HepG2 (cell line): ENCODE results near the gene CPT1B. TPM values are rescaled to one million over a fixed set of nuclear protein-coding genes. Genes with fewer than 3 reads are reported as not detected.

Source experiments
- CCAR2 ChIP-seq: fragments of 200-400 bp; formaldehyde crosslinking; optimal IDR thresholded peaks from 2 replicates; pipeline ENCODE3; 2018; ENCODE audit warnings: low read depth, mild to moderate bottlenecking, low read length, moderate library complexity
- GABPB1 ChIP-seq: IDR thresholded peaks from 2 replicates; pipeline ENCODE4 v1.6.1; 2016; ENCODE audit warnings: mild to moderate bottlenecking, missing genetic modification reagents, moderate library complexity, missing compliant biosample characterization
- IRF2 ChIP-seq: IDR thresholded peaks from 2 replicates; pipeline ENCODE4 v1.6.1; 2018; ENCODE audit warnings: missing genetic modification reagents, missing compliant biosample characterization
- KLF6 ChIP-seq: IDR thresholded peaks from 2 replicates; pipeline ENCODE4 v1.8.0; 2016; ENCODE audit warnings: missing biosample characterization, missing genetic modification reagents
- SCMH1 ChIP-seq: sonication (generic); formaldehyde crosslinking; IDR thresholded peaks from 2 replicates; pipeline ENCODE4 v1.9.0; 2021; ENCODE audit warnings: missing genetic modification reagents, mild to moderate bottlenecking, borderline replicate concordance
- ZNF329 ChIP-seq: sonication (generic); formaldehyde crosslinking; IDR thresholded peaks from 2 replicates; pipeline ENCODE4 v1.9.0; 2021; ENCODE audit warnings: low read depth, mild to moderate bottlenecking, missing genetic modification reagents
- ZNF468 ChIP-seq: sonication (generic); formaldehyde crosslinking; IDR thresholded peaks from 2 replicates; pipeline ENCODE4 v1.8.0; 2022; ENCODE audit warnings: mild to moderate bottlenecking, moderate library complexity, missing genetic modification reagents
- ZNF556 ChIP-seq: sonication (generic); formaldehyde crosslinking; IDR thresholded peaks from 2 replicates; pipeline ENCODE4 v1.4.0; 2020; ENCODE audit warnings: mild to moderate bottlenecking, missing genetic modification reagents, borderline replicate concordance
- ZNF768 ChIP-seq: sonication (generic); formaldehyde crosslinking; IDR thresholded peaks from 2 replicates; pipeline ENCODE4 v1.4.0; 2020; ENCODE audit warnings: missing genetic modification reagents
- ZSCAN25 ChIP-seq: sonication (generic); formaldehyde crosslinking; IDR thresholded peaks from 2 replicates; pipeline ENCODE4 v1.8.0; 2022; ENCODE audit warnings: mild to moderate bottlenecking, missing genetic modification reagents
- polyA plus RNA-seq, 8 experiments: library from polyadenylated mRNA; depleted of rRNA in 3 of 8; stranded (reverse) in 7 of 8; unstranded in 1 of 8; fragments of >200 nt; fragmentation: Illumina TruSeq in 4 of 8; extraction: Trizol in 4 of 8; gene quantifications; 2 replicates each; pipeline versions ENCODE4 v1.2.1 to v1.2.3, GENCODE V29; 2011 to 2016; ENCODE audit warnings: low read depth in 4 of 8, missing spikeins in 1 of 8, mixed read lengths in 1 of 8; ENCODE audit not compliant: insufficient read depth in 1 of 8
- total RNA-seq, 5 experiments: library from RNA; depleted of rRNA; stranded (reverse); fragments of >200 nt; fragmentation: Illumina TruSeq; extraction: Trizol; gene quantifications; 2 replicates each; pipeline ENCODE4 v1.2.3, GENCODE V29; 2016; ENCODE audit warnings: low read depth in 1 of 5
- TF ChIP-seq, protein P1 (sequence below): sonication (generic); formaldehyde crosslinking; IDR thresholded peaks from 2 replicates; pipeline ENCODE4 v1.5.0; 2020; ENCODE audit warnings: missing genetic modification reagents, mild to moderate bottlenecking, borderline replicate concordance
- TF ChIP-seq, protein P2 (sequence below): sonication (generic); formaldehyde crosslinking; IDR thresholded peaks from 2 replicates; pipeline ENCODE4 v1.5.0; 2020; ENCODE audit warnings: missing genetic modification reagents

CPT1B gene
- total and polyA plus RNA-seq, 2 of the 13 experiments (the other 11 are each of a cell fraction or from before 2014, with no cell fraction given), result 9.2 to 19.5 TPM

DNA sequence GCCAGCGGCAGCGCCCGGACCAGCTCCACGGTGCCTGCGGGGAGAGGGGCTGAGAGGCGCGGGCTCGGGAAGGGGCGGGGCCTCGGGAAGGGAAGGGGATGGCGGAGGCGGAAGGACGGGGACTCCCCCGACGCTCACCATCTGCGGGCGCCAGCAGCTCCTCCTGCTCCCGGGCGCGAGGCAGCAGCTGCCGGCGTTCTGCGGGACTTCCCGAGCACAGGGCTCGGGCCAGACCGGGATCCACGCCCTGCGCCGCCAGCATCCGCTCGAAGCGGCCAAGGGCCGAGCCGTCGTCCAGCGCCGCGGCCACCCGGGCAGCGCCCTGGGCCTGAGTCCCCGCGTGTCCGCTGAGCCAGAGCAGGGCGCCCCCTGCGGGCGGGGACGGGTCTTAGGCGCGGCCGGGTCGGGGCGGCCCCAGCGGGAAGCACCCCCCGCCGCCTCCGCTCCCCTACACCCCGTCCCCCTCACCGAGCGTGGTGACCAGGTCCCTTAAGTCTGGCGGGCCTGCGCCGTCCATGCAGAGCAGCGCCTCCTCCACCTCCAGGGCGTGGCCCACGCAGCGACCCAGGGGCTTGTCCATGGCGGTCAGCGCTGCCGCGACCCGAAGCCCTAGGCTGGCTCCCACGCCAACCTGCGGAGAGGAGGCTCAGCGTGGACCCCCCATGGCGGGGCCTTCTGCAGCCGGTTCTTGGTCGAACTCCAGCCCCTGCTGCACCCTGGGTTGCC lies 52.0 kb downstream of the CPT1B start (continued):
- TF ChIP-seq ZSCAN25 (CRISPR knock-in tag), result peak; percentile 90
- TF ChIP-seq ZNF768 (CRISPR knock-in tag), result 0 out of 2 replicates have a peak, but pooled peaks have one; percentile 4
- TF ChIP-seq CCAR2, result no peak
- 0 out of 2 replicates have a peak, but pooled peaks have one; percentile 40 for TF ChIP-seq KLF6 (CRISPR knock-in tag)
- TF ChIP-seq SCMH1, result no peak
- TF ChIP-seq ZNF329 (CRISPR knock-in tag), result peak; percentile 51; the same call in 1 of the 2 replicates
- TF ChIP-seq GABPB1 (CRISPR knock-in tag), result no peak; the same call in 1 of the 2 replicates
- TF ChIP-seq IRF2 (CRISPR knock-in tag), result no peak
- TF ChIP-seq ZNF468, result 0 out of 2 replicates have a peak, but pooled peaks have one; percentile 66
- TF ChIP-seq, protein P1, sequence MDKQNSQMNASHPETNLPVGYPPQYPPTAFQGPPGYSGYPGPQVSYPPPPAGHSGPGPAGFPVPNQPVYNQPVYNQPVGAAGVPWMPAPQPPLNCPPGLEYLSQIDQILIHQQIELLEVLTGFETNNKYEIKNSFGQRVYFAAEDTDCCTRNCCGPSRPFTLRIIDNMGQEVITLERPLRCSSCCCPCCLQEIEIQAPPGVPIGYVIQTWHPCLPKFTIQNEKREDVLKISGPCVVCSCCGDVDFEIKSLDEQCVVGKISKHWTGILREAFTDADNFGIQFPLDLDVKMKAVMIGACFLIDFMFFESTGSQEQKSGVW (CRISPR knock-in tag), result 0 out of 2 replicates have a peak, but pooled peaks have one; percentile 66
- no peak for TF ChIP-seq ZNF556
- TF ChIP-seq, protein P2, sequence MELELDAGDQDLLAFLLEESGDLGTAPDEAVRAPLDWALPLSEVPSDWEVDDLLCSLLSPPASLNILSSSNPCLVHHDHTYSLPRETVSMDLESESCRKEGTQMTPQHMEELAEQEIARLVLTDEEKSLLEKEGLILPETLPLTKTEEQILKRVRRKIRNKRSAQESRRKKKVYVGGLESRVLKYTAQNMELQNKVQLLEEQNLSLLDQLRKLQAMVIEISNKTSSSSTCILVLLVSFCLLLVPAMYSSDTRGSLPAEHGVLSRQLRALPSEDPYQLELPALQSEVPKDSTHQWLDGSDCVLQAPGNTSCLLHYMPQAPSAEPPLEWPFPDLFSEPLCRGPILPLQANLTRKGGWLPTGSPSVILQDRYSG, result 0 out of 2 replicates have a peak, but pooled peaks have one; percentile 56
